Left lung (tissue), 10 donors: Measurements from ENCODE around the gene CLCN2. TPM values are rescaled to one million over a fixed set of nuclear protein-coding genes. Genes with fewer than 3 reads are reported as not detected.
A peak's percentile ranks its signal among the peaks of the same experiment; 100 is the strongest.

Experiments used
- ATAC-seq: fragments of 200-7000 bp; cut with Tn5 transposase; one replicate; pipeline ENCODE4 v1.9.1; 2020; ENCODE audit warnings: moderate library complexity
- DNase-seq, 4 donors: peaks; one replicate each; pipeline ENCODE4 v3.0.0-alpha.2; 2013 to 2020
- H3K27ac ChIP-seq, 2 donors: fragments of 200-600 bp; sonication (generic) in 1 of 2; one replicate each; pipeline versions ENCODE4 v1.5.0 to v1.8.0; 2020 to 2021
- H3K27me3 ChIP-seq, 2 donors: fragments of 200-600 bp; sonication (generic) in 1 of 2; one replicate each; pipeline versions ENCODE4 v1.5.0 to v1.8.0; 2020 to 2021
- H3K36me3 ChIP-seq, 2 donors: fragments of 200-600 bp; sonication (generic) in 1 of 2; one replicate each; pipeline versions ENCODE4 v1.5.0 to v1.8.0; 2020 to 2021
- H3K4me1 ChIP-seq, 2 donors: fragments of 200-600 bp; one replicate each; pipeline ENCODE4 v1.8.0; 2021
- H3K4me3 ChIP-seq, 2 donors: fragments of 200-600 bp; sonication (generic) in 1 of 2; one replicate each; pipeline versions ENCODE4 v1.5.0 to v1.8.0; 2020 to 2021; ENCODE audit warnings: mild to moderate bottlenecking in 1 of 2
- H3K9me3 ChIP-seq, 2 donors: fragments of 200-600 bp; sonication (generic) in 1 of 2; one replicate each; pipeline versions ENCODE4 v1.5.0 to v1.8.0; 2020 to 2021
- CTCF ChIP-seq, 2 donors: fragments of 200-600 bp; sonication (generic) in 1 of 2; IDR thresholded peaks; one replicate each; pipeline versions ENCODE4 v1.5.0 to v1.8.0; 2021; ENCODE audit warnings: antibody characterized with exemption in 2 of 2
- intact Hi-C, 2 donors: fragments of 100-400 bp; cut with DNase I; formaldehyde crosslinking; loops; one replicate each; pipeline versions ENCODE4 v1.11.2 to v1.14.2; 2022
- polyA plus RNA-seq, 6 donors: library from polyadenylated mRNA; unstranded; fragments of 120-200 nt; gene quantifications; one replicate each; pipeline ENCODE4 v1.2.1, GENCODE V29; 2013; ENCODE audit not compliant: insufficient read length in 6 of 6
- total RNA-seq, 2 donors: library from RNA; stranded (reverse); fragmentation: NEBNext Ultra II Directional; extraction: Animal tissue kit (Norgen Biotek cat#: 25700); gene quantifications; one replicate each; pipeline ENCODE4 v1.2.1, GENCODE V29; 2021
- donor health status: DM: no; HTN: yes; CAD: no.
- donor health status: DM: no; HTN: no; CAD: no.

Gene CLCN2
- total and polyA plus RNA-seq, 8 donors = 4.4 to 12.0 (median 10.1) TPM

- intact Hi-C loops = no loop called here
- Histone ChIP-seq H3K36me3 (peaks cover 7 to 98% of the 10 kb centered on the region in 2 donors), H3K27me3 (no peaks in the 10 kb centered on the region), H3K4me1 (peaks cover 0 to 9% of the 10 kb centered on the region in 2 donors), H3K4me3 (no peak overlapping the region), H3K27ac (no peak overlapping the region), H3K9me3 (no peaks in the 10 kb centered on the region)
- no peak for DNase-seq
- ATAC-seq = peak; percentile 46
- TF ChIP-seq CTCF (IDR thresholded peaks at IDR 0.05) = no peak
Observed at GRCh38 chr3:184305577-184305976, 55.8 kb downstream of the CLCN2 start.

GRCh38 chr3:184300378-184300720, 61.1 kb downstream of the CLCN2 start:
- peak overlapping the region in 1 of 2 donors; percentile 100 for H3K4me3 ChIP-seq
- peaks cover 7 to 53% of the 10 kb centered on the region in 2 donors for H3K36me3 ChIP-seq
- DNase-seq = no peak
- no peaks in the 10 kb centered on the region for H3K27me3 ChIP-seq
- no peak overlapping the region for H3K27ac ChIP-seq
- ATAC-seq = no peak
- peaks cover 5 to 25% of the 10 kb centered on the region in 2 donors for H3K4me1 ChIP-seq
- no peaks in the 10 kb centered on the region for H3K9me3 ChIP-seq
- no peak for TF ChIP-seq CTCF (IDR thresholded peaks at IDR 0.05)
- intact Hi-C loops = no loop called here

- Histone ChIP-seq H3K4me1 (peaks cover 5 to 25% of the 10 kb centered on the region in 2 donors), H3K4me3 (peak overlapping the region; percentile 90 to 100), H3K27me3 (no peaks in the 10 kb centered on the region), H3K36me3 (peaks cover 4 to 47% of the 10 kb centered on the region in 2 donors), H3K9me3 (no peaks in the 10 kb centered on the region), H3K27ac (peak overlapping the region; percentile 57 to 80)
- intact Hi-C loops = no loop called here
- DNase-seq = no peak
- peak; percentile 15 for ATAC-seq
- TF ChIP-seq CTCF (IDR thresholded peaks at IDR 0.05) = no peak
Observed at GRCh38 chr3:184299488-184300377, 61.7 kb downstream of the CLCN2 start.

- intact Hi-C loops = no loop called here
- Histone ChIP-seq H3K4me3 (peak within 1 kb of the TSS; percentile 90 to 100), H3K27me3 (no peaks in the 10 kb centered on the region), H3K36me3 (peaks cover 4 to 39% of the 10 kb centered on the region in 2 donors), H3K27ac (peak within 1 kb of the TSS; percentile 80 to 88), H3K9me3 (no peaks in the 10 kb centered on the region), H3K4me1 (peaks cover 5 to 25% of the 10 kb centered on the region in 2 donors)
- ATAC-seq (peak; percentile 99), DNase-seq (peak; percentile 94 to 99 (median 98))
- TF ChIP-seq CTCF (IDR thresholded peaks at IDR 0.05) = no peak
Observed at GRCh38 chr3:184298759-184299487, 62.5 kb downstream of the CLCN2 start, which contains the start of gene PSMD2. PSMD2 (plus strand) TSS chr3:184299241; CDS start chr3:184299267, 26 bp downstream.

- ATAC-seq = no peak
- intact Hi-C loops = no loop called here
- H3K27me3 ChIP-seq = no peaks in the 10 kb centered on the region
- H3K27ac ChIP-seq = no peak overlapping the region
- H3K9me3 ChIP-seq = no peaks in the 10 kb centered on the region
- no peak for DNase-seq
- peaks cover 5 to 25% of the 10 kb centered on the region in 2 donors for H3K4me1 ChIP-seq
- TF ChIP-seq CTCF (IDR thresholded peaks at IDR 0.05) = no peak
- peaks cover 0 to 15% of the 10 kb centered on the region in 2 donors for H3K36me3 ChIP-seq
- no peak overlapping the region for H3K4me3 ChIP-seq
Observed at GRCh38 chr3:184296616-184297015, 64.8 kb downstream of the CLCN2 start.
